Colon (tissue), 2 donors: Measurements from ENCODE around the gene ANKS1B.

Experiments used
- FAIRE-seq: peaks from 2 replicates; lab custom pipeline; 2012; peaks lifted over from hg19 to GRCh38; lab: Jason Lieb, UNC
- donor health status: control.
- donor health status: control.

ANKS1B gene

DNA sequence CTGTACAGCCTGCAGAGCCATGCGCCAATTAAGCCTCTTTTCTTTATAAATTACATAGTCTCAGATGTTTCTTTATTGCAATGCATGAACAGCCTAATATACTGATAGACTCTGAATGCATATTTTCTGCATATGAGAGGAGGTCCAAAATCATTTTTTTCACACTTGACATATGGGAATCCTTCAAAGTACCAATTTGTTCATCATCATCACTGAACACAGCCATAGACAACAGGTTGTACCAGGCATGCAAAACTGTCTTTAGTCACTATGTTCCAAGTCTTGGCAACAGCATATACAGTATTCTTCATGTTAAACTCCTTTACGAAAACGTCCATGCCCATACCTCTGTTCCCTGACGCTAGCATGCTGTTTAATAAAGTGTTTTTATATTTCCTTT lies 807.9 kb downstream of the ANKS1B start:
- FAIRE-seq = no peak

- FAIRE-seq = no peak
These were observed 814.3 kb downstream of the ANKS1B start for GRCh38 chr12:99170461-99170860.

DNA sequence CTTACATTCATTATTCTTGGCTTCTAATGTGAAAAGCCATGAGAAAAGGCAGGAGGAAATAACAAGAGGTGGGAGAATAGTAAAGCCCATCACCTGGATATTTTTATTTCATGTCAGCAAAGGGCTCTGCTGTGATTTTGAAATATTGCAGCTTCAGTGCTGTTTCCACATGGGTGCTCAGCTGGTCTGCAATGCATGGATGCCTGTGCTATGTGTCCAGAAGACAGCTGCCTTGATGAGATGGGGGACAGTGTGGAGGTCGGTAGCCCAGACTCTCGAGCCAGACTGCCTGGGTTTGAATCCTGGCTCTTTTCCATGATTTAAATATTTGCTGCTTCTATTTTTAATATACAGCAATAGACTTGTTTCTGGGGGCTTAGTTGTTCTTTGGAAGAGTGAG lies 814.7 kb downstream of the ANKS1B start:
- FAIRE-seq = no peak

DNA sequence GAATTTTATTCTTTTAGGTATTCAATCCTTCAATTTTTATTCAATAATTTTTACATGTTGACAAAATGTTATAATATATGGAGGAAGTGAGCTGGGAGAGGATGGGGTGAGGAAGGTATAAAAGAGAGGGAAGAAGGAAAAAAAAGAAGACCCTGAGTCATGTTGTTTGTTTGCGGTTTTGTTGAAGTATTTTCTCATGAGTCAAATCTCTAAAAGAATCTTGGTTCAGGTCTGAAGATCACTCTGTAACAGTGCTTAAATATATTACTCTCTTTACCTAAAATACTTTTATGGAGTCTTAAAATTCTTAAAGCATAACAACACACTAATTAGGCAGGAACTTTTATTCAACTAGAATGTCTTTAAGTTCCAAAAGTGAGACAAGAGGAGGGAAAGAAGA lies 826.8 kb downstream of the ANKS1B start:
- FAIRE-seq = no peak

DNA sequence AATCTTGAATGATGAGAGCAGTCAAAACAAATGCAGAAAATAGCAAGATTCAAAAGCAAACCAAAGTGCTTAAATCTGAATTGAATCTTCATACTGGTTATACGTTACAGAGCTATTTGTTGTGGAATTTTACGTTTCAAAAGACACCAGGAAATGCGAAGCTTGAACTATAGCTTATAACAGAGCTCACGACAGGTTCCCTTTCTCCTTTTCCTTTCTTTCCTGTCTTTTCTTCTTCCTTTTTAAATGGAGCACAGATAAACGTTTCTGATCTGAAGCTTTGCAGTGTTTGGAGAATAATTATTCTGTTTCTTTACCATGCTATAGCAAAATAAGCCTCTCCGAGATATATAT lies 829.8 kb downstream of the ANKS1B start:
- no peak for FAIRE-seq

DNA sequence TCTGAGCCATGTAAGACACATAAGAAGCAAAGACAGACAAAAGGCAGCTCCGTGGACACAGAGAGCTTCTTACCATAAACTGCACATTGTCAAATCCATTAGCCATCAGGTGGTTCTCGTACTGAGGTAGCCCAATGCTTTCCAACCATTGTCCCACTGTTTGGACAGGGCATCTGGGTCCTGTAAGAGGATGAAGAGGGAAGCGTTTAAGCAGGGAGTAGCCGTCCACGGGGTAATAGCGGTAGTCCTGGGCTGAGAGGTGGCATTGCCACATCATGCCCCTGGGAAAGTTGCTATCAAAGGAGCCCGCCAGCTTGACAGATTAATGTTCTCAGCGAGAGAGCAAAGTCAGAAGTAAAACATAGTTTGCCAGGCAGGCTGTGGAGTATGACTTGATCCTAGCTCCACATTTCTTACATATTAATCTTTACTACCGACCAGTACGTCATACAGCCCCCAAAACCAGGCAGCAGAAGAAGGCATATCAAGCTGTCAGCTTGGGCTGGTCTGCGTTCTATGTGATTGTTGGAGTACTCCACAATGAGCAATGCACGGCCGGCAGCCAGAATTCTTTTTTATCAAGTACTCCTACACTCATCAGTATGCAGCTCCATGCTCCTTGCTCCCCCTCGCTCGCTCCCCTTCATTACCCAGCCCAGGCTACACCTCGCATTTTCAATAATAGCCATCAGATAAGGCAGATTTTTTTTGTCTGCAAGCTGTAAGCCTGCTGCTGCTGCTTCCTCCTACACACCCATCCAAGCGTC lies 830.3 kb downstream of the ANKS1B start:
- FAIRE-seq = no peak

DNA sequence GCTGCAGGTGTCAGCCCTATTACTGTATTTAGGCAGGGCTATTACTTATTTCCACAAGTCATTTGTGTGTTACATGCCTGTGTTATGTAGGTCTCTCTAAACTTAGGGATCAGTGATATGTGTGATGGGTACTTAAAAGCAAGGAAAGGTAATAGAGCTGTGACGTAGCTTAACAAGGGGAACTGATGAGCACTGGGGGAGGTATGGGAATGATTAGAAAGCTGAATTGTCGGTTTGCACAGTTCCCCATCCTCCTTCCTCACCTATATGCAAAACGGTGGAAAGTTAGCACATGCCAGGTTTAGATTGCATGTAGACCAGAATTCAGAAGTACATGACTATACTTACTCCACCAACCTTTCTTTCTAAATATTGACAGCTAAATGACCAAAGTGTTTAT lies 831.4 kb downstream of the ANKS1B start:
- no peak for FAIRE-seq

DNA sequence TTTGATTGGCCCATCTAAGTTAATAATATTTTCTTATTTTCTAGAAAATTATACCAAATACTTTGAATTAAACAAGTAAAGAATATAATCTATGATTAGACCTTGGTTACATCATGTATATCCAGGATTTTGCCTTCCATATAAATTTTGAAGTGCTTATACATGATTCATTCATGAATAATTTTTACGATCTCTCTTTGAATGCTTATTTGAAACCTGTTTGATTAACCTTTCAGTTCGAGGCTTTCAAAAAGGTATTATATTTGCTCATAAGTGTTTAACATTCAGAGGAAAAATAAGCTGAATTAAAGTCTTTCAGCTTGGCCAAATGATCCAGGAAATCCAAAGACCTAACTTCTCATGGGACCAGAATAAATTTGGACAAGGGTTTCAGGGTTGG lies 832.4 kb downstream of the ANKS1B start:
- FAIRE-seq = no peak

GRCh38 chr12:99151744-99152143 lies 833.0 kb downstream of the ANKS1B start:
- FAIRE-seq = no peak

- no peak for FAIRE-seq
These were observed 837.6 kb downstream of the ANKS1B start for GRCh38 chr12:99147130-99147529.

GRCh38 chr12:99146730-99147129 lies 838.0 kb downstream of the ANKS1B start:
- no peak for FAIRE-seq

DNA sequence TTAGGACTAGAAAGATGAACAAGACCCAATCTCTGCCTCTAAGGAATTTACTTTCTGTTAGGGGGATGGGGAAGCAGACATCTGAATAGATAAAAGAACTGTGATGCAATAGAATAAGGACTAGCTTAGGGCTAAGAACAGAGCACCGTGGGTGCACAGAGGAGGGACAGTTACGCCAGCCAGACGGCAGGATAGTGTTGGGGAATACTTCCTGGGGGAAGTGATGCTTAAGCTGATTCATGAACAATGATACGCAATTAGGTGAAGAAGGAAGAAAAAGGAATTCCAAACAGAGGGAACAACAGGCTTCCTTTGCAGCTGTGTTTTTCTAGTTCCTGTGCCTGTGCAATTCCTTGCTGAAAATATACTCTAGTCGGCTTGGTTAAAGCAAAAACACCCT lies 838.6 kb downstream of the ANKS1B start:
- no peak for FAIRE-seq

- no peak for FAIRE-seq
These were observed 842.1 kb downstream of the ANKS1B start for GRCh38 chr12:99142651-99143050.

GRCh38 chr12:99140017-99140720 lies 844.6 kb downstream of the ANKS1B start:
- no peak for FAIRE-seq

GRCh38 chr12:99138393-99138792 lies 846.3 kb downstream of the ANKS1B start:
- FAIRE-seq = no peak

- no peak for FAIRE-seq
These were observed 847.4 kb downstream of the ANKS1B start for GRCh38 chr12:99137124-99137855.

- FAIRE-seq = no peak
These were observed 848.2 kb downstream of the ANKS1B start for GRCh38 chr12:99136516-99136915.

DNA sequence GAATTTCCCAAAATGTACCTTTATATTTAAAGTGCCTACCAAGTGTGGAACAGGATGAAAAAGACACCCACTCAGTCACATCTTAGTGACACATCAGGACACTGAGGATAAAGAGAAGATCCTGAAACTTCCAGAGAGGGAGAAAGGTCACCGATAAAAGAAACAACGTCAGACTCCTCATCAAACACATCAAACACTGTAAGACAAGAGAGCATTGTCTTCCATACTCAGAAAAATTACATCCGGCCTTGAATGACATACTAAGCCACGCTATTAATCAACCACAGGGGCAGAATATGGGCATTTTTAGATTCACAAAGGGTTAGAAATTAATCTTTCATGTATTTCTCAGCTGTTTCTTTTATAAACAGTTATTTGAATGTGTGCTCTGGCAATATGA lies 849.4 kb downstream of the ANKS1B start:
- no peak for FAIRE-seq

GRCh38 chr12:99133401-99133800 lies 851.3 kb downstream of the ANKS1B start:
- FAIRE-seq = no peak

GRCh38 chr12:99131751-99132199 lies 853.0 kb downstream of the ANKS1B start:
- FAIRE-seq = no peak

GRCh38 chr12:99130808-99131553 lies 853.8 kb downstream of the ANKS1B start:
- no peak for FAIRE-seq

DNA sequence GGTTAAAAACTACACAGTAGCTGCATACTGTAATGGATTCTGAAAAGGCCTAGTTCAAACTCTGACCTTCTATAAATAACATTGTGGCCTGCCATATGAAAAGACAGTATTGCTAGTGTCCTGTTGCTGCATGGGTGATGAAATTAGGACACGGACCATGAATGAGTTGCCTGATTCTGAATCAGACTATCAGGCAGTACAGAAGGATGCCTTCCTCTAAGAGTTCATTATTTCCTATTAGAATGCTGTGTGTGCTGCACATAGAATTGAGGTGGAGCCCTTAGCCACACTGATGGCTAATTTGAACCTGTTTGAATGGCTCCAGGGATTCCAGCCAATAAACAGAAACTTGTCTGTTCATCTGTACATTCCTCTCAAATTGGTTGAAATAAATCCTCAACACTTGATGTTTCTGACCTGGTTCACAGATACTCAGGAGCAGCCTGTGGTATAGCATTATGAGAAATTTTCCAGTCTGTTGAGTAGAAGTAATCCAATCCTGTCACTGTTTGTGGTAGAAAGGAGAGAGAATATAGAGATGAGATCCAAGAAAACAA lies 856.4 kb downstream of the ANKS1B start:
- FAIRE-seq = no peak
